Measurements from ENCODE around the gene RTL9. TPM values are rescaled to one million over a fixed set of nuclear protein-coding genes. Genes with fewer than 3 reads are reported as not detected.
"Not testable (repeated sequence)": the region's sequence is repeated elsewhere in the genome, so short reads cannot be mapped to it uniquely, and the experiment has no call there.

Gene RTL9
- total RNA-seq, 1 donor: 1.5 TPM

DNA sequence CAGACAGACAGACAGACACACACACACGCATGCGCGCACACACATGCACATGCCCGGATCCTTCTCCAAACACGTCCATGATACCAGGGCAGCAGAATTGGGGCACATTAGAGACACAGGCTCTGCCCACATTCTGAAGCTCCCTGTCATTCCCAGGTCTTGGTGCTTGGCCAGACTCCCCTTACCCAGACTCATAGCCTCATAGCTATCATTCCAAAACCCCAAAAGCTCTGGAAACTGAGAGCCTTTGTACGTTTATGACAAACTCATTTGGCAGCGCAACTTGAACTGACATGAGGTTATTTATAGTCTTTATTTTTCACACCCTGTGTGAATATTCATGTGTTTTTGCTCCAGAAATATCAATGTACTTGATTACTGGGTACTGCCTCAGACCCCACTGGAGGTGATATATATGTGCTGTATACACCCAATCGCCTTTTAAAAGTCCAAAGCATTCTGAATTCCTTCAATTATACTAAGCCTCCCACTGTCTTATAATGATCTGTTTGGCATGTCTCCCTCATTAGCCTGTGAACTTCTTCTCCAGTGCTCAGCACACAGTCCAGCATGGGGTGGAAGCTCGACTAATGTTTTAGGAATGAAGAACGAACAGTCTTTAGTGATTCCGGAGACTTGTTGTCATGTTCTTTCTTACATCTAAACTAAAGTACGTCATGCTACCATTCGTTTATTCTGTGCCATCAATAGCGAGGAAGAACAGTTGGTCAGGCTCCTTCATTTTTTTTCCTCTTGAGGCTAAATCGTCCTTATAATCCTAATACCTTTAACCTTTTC is 45.0 kb downstream of the RTL9 start:
- no peak overlapping the region for H3K4me3 ChIP-seq (ENCODE audit: low read depth, low read length)
- peak; percentile 61 for DNase-seq (ENCODE audit: low read depth)
- TF ChIP-seq, protein P1, sequence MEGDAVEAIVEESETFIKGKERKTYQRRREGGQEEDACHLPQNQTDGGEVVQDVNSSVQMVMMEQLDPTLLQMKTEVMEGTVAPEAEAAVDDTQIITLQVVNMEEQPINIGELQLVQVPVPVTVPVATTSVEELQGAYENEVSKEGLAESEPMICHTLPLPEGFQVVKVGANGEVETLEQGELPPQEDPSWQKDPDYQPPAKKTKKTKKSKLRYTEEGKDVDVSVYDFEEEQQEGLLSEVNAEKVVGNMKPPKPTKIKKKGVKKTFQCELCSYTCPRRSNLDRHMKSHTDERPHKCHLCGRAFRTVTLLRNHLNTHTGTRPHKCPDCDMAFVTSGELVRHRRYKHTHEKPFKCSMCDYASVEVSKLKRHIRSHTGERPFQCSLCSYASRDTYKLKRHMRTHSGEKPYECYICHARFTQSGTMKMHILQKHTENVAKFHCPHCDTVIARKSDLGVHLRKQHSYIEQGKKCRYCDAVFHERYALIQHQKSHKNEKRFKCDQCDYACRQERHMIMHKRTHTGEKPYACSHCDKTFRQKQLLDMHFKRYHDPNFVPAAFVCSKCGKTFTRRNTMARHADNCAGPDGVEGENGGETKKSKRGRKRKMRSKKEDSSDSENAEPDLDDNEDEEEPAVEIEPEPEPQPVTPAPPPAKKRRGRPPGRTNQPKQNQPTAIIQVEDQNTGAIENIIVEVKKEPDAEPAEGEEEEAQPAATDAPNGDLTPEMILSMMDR (IDR thresholded peaks at IDR 0.05; ENCODE audit: insufficient read depth, low read length): no peak

DNA sequence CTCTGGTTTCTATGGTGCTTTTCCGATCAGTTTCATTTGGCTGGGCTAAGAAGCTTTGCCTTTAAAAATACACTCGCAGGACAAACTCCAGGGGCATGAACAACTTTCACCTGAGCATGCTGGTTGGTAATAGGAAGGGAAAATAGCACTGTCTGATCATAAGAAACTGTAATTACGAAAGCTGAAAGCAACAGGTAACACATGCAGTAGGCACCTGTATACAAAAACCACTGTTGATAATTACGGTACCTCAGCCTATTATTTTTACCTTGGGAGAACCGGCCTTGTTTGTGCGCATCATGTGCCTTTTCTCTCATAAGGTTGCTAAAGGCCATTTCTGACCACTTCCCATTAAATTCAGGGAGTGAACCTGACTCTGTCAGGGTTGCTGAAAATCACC is 45.7 kb downstream of the RTL9 start:
- TF ChIP-seq, protein P1 (IDR thresholded peaks at IDR 0.05; ENCODE audit: insufficient read depth, low read length): no peak
- DNase-seq (ENCODE audit: low read depth): no peak
- H3K4me3 ChIP-seq (ENCODE audit: low read depth, low read length): no peak overlapping the region

DNA sequence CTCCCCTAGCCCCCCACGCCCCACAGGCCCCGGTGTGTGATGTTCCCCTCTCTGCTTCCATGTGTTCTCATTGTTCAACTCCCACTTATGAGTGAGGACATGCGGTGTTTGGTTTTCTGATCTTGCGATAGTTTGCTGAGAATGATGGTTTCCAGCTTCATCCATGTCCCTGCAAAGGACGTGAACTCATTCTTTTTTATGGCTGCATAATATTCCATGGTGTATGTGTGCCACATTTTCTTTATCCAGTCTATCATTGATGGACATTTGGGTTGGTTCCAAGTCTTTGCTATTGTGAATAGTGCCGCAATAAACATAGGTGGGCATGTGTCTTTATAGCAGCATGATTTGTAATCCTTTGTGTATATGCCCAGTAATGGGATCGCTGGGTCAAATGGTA is 47.6 kb downstream of the RTL9 start:
- not testable (repeated sequence) for DNase-seq (ENCODE audit: low read depth); H3K4me3 ChIP-seq (ENCODE audit: low read depth, low read length)

DNA sequence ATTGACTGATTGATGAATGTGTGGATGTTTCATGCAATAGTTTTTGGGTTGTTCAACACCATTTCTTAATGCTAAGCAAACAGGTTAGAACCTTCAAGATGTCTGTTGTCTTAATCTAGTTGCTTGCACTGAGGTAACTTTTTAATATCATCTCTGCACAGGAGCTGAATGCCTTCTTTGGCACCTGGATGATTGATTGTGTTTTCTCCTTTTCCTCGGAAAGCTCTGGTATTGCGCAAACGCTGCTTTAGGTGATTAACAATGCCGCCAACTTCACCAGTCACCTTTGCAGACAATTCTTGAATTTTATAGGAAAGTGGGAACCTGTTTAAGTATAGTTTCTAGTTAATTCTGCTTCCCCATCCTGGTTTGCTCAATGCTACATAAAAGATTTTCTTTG is 48.2 kb downstream of the RTL9 start:
- TF ChIP-seq, protein P1 (IDR thresholded peaks at IDR 0.05; ENCODE audit: insufficient read depth, low read length): no peak
- no peak for DNase-seq (ENCODE audit: low read depth)
- no peak overlapping the region for H3K4me3 ChIP-seq (ENCODE audit: low read depth, low read length)

DNA sequence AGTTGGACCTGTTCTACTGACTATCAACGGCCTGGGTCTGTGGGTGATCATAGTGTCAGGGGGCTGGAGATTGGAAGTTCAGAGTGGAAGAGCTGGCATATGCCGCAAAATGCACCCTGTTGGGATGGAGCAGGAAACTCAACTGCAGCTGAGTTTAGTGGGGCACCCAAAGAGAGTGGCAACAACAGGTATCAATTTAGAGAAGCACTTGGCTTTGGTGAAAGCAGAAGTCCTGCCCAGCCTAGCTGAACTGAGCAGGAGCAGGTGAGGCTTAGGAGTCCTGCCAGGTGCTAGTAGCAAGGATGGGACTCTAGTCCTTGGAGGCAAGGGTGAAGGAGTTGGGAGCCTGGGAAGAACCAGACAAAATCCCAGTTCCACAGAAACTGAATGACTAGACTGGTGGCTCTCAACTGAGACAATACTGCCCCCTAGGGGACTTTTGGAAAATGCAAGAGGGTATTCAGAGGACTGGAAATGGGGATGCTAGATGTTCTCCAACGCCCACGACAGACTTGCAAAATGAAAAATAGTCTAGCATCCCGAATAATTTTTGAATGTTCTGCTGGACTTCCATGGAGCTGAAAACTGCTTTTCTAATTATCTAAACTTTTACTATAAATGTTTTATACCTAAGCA is 49.4 kb downstream of the RTL9 start:
- peak; percentile 80 for DNase-seq (ENCODE audit: low read depth)
- no peak overlapping the region for H3K4me3 ChIP-seq (ENCODE audit: low read depth, low read length)
- TF ChIP-seq, protein P1 (IDR thresholded peaks at IDR 0.05; ENCODE audit: insufficient read depth, low read length): peak; percentile 75

Small RNAs within 50 kb of the gene (small RNA-seq; reads per million reads assigned to genes)
- gene GNG5P2: not detected

Other genes with a start within 250 kb of the RTL9 start
- 13.8 and 24.8 TPM in 2 replicates for gene AMMECR1, start 40.8 kb upstream of the RTL9 start, total RNA-seq (ENCODE audit: low replicate concordance)